Peyer's patch (tissue), 4 donors: ENCODE data around the gene ULK2.

Source experiments
- CTCF ChIP-seq, 6 experiments: fragments of 450-650 bp in 4 of 6; fragments of 200-600 bp in 2 of 6; sonication (generic) in 1 of 6; IDR thresholded peaks; one replicate each; pipeline ENCODE4 v1.5.1; 2017 to 2019; ENCODE audit warnings: antibody characterized with exemption in 6 of 6, mild to moderate bottlenecking in 3 of 6, moderate library complexity in 1 of 6
- POLR2A ChIP-seq, 2 donors: fragments of 450-650 bp; IDR thresholded peaks; one replicate each; pipeline ENCODE4 v1.5.1; 2017; ENCODE audit warnings: antibody characterized with exemption in 2 of 2, mild to moderate bottlenecking in 2 of 2, moderate library complexity in 2 of 2

- TF ChIP-seq POLR2A (IDR thresholded peaks at IDR 0.05) (no peak), CTCF (IDR thresholded peaks at IDR 0.05) (no peak)
These were observed 110.1 kb downstream of the ULK2 start for GRCh38 chr17:19757536-19758180.
